ENCODE data around the gene CD28.
"Not testable (repeated sequence)": the region's sequence is repeated elsewhere in the genome, so short reads cannot be mapped to it uniquely, and the experiment has no call there.

The CD28 gene

GRCh38 chr2:203689426-203690116 lies 16.9 kb upstream of the CD28 start:
- Histone ChIP-seq H3K9ac (ENCODE audit: low read length) (no peak overlapping the region), H3K27ac (ENCODE audit: low read depth, low read length) (no peak overlapping the region), H3K27me3 (ENCODE audit: control insufficient read depth, insufficient read depth, low read length) (no peaks in the 10 kb centered on the region), H3K36me3 (ENCODE audit: control insufficient read depth, insufficient read depth, low read length) (no peaks in the 10 kb centered on the region), H3K4me1 (ENCODE audit: control insufficient read depth, insufficient read depth, low read length) (no peaks in the 10 kb centered on the region), H3K4me3 (ENCODE audit: low read length) (no peak overlapping the region)

GRCh38 chr2:203690117-203690431 lies 16.4 kb upstream of the CD28 start:
- H3K4me1 ChIP-seq (ENCODE audit: control insufficient read depth, insufficient read depth, low read length): no peaks in the 10 kb centered on the region
- no peak overlapping the region for H3K4me3 ChIP-seq (ENCODE audit: low read length)
- no peak overlapping the region for H3K9ac ChIP-seq (ENCODE audit: low read length)
- no peaks in the 10 kb centered on the region for H3K36me3 ChIP-seq (ENCODE audit: control insufficient read depth, insufficient read depth, low read length)
- no peak overlapping the region for H3K27ac ChIP-seq (ENCODE audit: low read depth, low read length)
- no peaks in the 10 kb centered on the region for H3K27me3 ChIP-seq (ENCODE audit: control insufficient read depth, insufficient read depth, low read length)

- H3K4me3 ChIP-seq (ENCODE audit: low read length): no peak overlapping the region
- no peaks in the 10 kb centered on the region for H3K36me3 ChIP-seq (ENCODE audit: control insufficient read depth, insufficient read depth, low read length)
- H3K27ac ChIP-seq (ENCODE audit: low read depth, low read length): no peak overlapping the region
- H3K4me1 ChIP-seq (ENCODE audit: control insufficient read depth, insufficient read depth, low read length): no peaks in the 10 kb centered on the region
- H3K27me3 ChIP-seq (ENCODE audit: control insufficient read depth, insufficient read depth, low read length): no peaks in the 10 kb centered on the region
- H3K9ac ChIP-seq (ENCODE audit: low read length): no peak overlapping the region
Observed at GRCh38 chr2:203690441-203691047, 15.9 kb upstream of the CD28 start.

- Histone ChIP-seq H3K9ac (ENCODE audit: low read length) (no peak overlapping the region), H3K36me3 (ENCODE audit: control insufficient read depth, insufficient read depth, low read length) (no peaks in the 10 kb centered on the region), H3K4me1 (ENCODE audit: control insufficient read depth, insufficient read depth, low read length) (no peaks in the 10 kb centered on the region), H3K27ac (ENCODE audit: low read depth, low read length) (no peak overlapping the region), H3K4me3 (ENCODE audit: low read length) (no peak overlapping the region), H3K27me3 (ENCODE audit: control insufficient read depth, insufficient read depth, low read length) (no peaks in the 10 kb centered on the region)
Observed at GRCh38 chr2:203691149-203691548, 15.3 kb upstream of the CD28 start.

GRCh38 chr2:203692031-203692710 lies 14.3 kb upstream of the CD28 start:
- Histone ChIP-seq H3K9ac (ENCODE audit: low read length) (no peak overlapping the region), H3K4me3 (ENCODE audit: low read length) (no peak overlapping the region), H3K27me3 (ENCODE audit: control insufficient read depth, insufficient read depth, low read length) (no peaks in the 10 kb centered on the region), H3K27ac (ENCODE audit: low read depth, low read length) (no peak overlapping the region), H3K4me1 (ENCODE audit: control insufficient read depth, insufficient read depth, low read length) (no peaks in the 10 kb centered on the region), H3K36me3 (ENCODE audit: control insufficient read depth, insufficient read depth, low read length) (no peaks in the 10 kb centered on the region)

- Histone ChIP-seq H3K27me3 (ENCODE audit: control insufficient read depth, insufficient read depth, low read length) (no peaks in the 10 kb centered on the region), H3K27ac (ENCODE audit: low read depth, low read length) (no peak overlapping the region), H3K36me3 (ENCODE audit: control insufficient read depth, insufficient read depth, low read length) (no peaks in the 10 kb centered on the region), H3K4me1 (ENCODE audit: control insufficient read depth, insufficient read depth, low read length) (no peaks in the 10 kb centered on the region), H3K9ac (ENCODE audit: low read length) (no peak overlapping the region), H3K4me3 (ENCODE audit: low read length) (no peak overlapping the region)
Observed at GRCh38 chr2:203693242-203693879, 13.1 kb upstream of the CD28 start.

- Histone ChIP-seq H3K4me3 (ENCODE audit: low read length) (no peak overlapping the region), H3K36me3 (ENCODE audit: control insufficient read depth, insufficient read depth, low read length) (no peaks in the 10 kb centered on the region), H3K27ac (ENCODE audit: low read depth, low read length) (no peak overlapping the region), H3K4me1 (ENCODE audit: control insufficient read depth, insufficient read depth, low read length) (no peaks in the 10 kb centered on the region), H3K9ac (ENCODE audit: low read length) (no peak overlapping the region), H3K27me3 (ENCODE audit: control insufficient read depth, insufficient read depth, low read length) (no peaks in the 10 kb centered on the region)
Observed at GRCh38 chr2:203694191-203694590, 12.2 kb upstream of the CD28 start.

- H3K4me3 ChIP-seq (ENCODE audit: low read length): no peak overlapping the region
- H3K36me3 ChIP-seq (ENCODE audit: control insufficient read depth, insufficient read depth, low read length): no peaks in the 10 kb centered on the region
- H3K27me3 ChIP-seq (ENCODE audit: control insufficient read depth, insufficient read depth, low read length): no peaks in the 10 kb centered on the region
Observed at GRCh38 chr2:203697190-203697589, 9.2 kb upstream of the CD28 start.

GRCh38 chr2:203697763-203698162 lies 8.7 kb upstream of the CD28 start:
- H3K27me3 ChIP-seq (ENCODE audit: control insufficient read depth, insufficient read depth, low read length); H3K9ac ChIP-seq (ENCODE audit: low read length); H3K4me1 ChIP-seq (ENCODE audit: control insufficient read depth, insufficient read depth, low read length); H3K4me3 ChIP-seq (ENCODE audit: low read length); H3K27ac ChIP-seq (ENCODE audit: low read depth, low read length); H3K36me3 ChIP-seq (ENCODE audit: control insufficient read depth, insufficient read depth, low read length): not testable (repeated sequence)

More at GRCh38 chr2:203697190-203697589, 9.2 kb upstream of the CD28 start:
- H3K4me1 ChIP-seq (ENCODE audit: control insufficient read depth, insufficient read depth, low read length): no peaks in the 10 kb centered on the region
- H3K9ac ChIP-seq (ENCODE audit: low read length): no peak overlapping the region
- no peak overlapping the region for H3K27ac ChIP-seq (ENCODE audit: low read depth, low read length)

- H3K4me3 ChIP-seq (ENCODE audit: low read length); H3K27ac ChIP-seq (ENCODE audit: low read depth, low read length); H3K4me1 ChIP-seq (ENCODE audit: control insufficient read depth, insufficient read depth, low read length); H3K27me3 ChIP-seq (ENCODE audit: control insufficient read depth, insufficient read depth, low read length); H3K36me3 ChIP-seq (ENCODE audit: control insufficient read depth, insufficient read depth, low read length); H3K9ac ChIP-seq (ENCODE audit: low read length): not testable (repeated sequence)
Observed at GRCh38 chr2:203698410-203698809, 8.0 kb upstream of the CD28 start.

GRCh38 chr2:203704430-203704829 lies 2.0 kb upstream of the CD28 start:
- no peak overlapping the region for H3K9ac ChIP-seq (ENCODE audit: low read length)
- H3K36me3 ChIP-seq (ENCODE audit: control insufficient read depth, insufficient read depth, low read length): no peaks in the 10 kb centered on the region
- H3K27ac ChIP-seq (ENCODE audit: low read depth, low read length): no peak overlapping the region
- H3K4me3 ChIP-seq (ENCODE audit: low read length): no peak overlapping the region
- no peaks in the 10 kb centered on the region for H3K27me3 ChIP-seq (ENCODE audit: control insufficient read depth, insufficient read depth, low read length)
- H3K4me1 ChIP-seq (ENCODE audit: control insufficient read depth, insufficient read depth, low read length): no peaks in the 10 kb centered on the region

- Histone ChIP-seq H3K4me1 (ENCODE audit: control insufficient read depth, insufficient read depth, low read length) (no peaks in the 10 kb centered on the region), H3K36me3 (ENCODE audit: control insufficient read depth, insufficient read depth, low read length) (no peaks in the 10 kb centered on the region), H3K27ac (ENCODE audit: low read depth, low read length) (no peak overlapping the region), H3K27me3 (ENCODE audit: control insufficient read depth, insufficient read depth, low read length) (no peaks in the 10 kb centered on the region), H3K4me3 (ENCODE audit: low read length) (no peak overlapping the region), H3K9ac (ENCODE audit: low read length) (no peak overlapping the region)
Observed at GRCh38 chr2:203705178-203705577, 1.3 kb upstream of the CD28 start.

All from rectal smooth muscle tissue (tissue), 1 donor.